ENCODE results near the gene HYAL3.

HYAL3 gene

GRCh38 chr3:50268276-50268675 lies 30.9 kb downstream of the HYAL3 start:
- no peak overlapping the region for H3K9ac ChIP-seq (ENCODE audit: insufficient read length)
- no peaks in the 10 kb centered on the region for H3K36me3 ChIP-seq (ENCODE audit: insufficient read depth, low read length)
- TF ChIP-seq POLR2AphosphoS5 (IDR thresholded peaks at IDR 0.05; ENCODE audit: borderline replicate concordance, low read depth, low read length) (no peak), FOXP2 (optimal IDR thresholded peaks at IDR 0.05; ENCODE audit: control extremely low read depth, extremely low read length, insufficient read depth) (no peak), EZH2 (IDR thresholded peaks at IDR 0.05) (no peak)
- H3K27ac ChIP-seq: no peak overlapping the region
- H3K4me3 ChIP-seq: no peak overlapping the region
- H3K9me3 ChIP-seq (ENCODE audit: low read depth, low read length): no peaks in the 10 kb centered on the region
- DNase-seq (ENCODE audit: low read depth, low spot score): no peak

GRCh38 chr3:50267280-50267913 lies 31.8 kb downstream of the HYAL3 start:
- H3K4me3 ChIP-seq: no peak overlapping the region
- no peak for TF ChIP-seq POLR2AphosphoS5 (IDR thresholded peaks at IDR 0.05; ENCODE audit: borderline replicate concordance, low read depth, low read length)
- TF ChIP-seq EZH2 (IDR thresholded peaks at IDR 0.05): no peak
- TF ChIP-seq FOXP2 (optimal IDR thresholded peaks at IDR 0.05; ENCODE audit: control extremely low read depth, extremely low read length, insufficient read depth): no peak
- DNase-seq (ENCODE audit: low read depth, low spot score): no peak
- no peaks in the 10 kb centered on the region for H3K36me3 ChIP-seq (ENCODE audit: insufficient read depth, low read length)
- no peak overlapping the region for H3K27ac ChIP-seq
- H3K9me3 ChIP-seq (ENCODE audit: low read depth, low read length): no peaks in the 10 kb centered on the region
- H3K9ac ChIP-seq (ENCODE audit: insufficient read length): no peak overlapping the region

GRCh38 chr3:50266836-50267235 lies 32.4 kb downstream of the HYAL3 start:
- DNase-seq (ENCODE audit: low read depth, low spot score): no peak
- Histone ChIP-seq H3K4me3 (no peak overlapping the region), H3K27ac (no peak overlapping the region), H3K9ac (ENCODE audit: insufficient read length) (no peak overlapping the region), H3K9me3 (ENCODE audit: low read depth, low read length) (no peaks in the 10 kb centered on the region), H3K36me3 (ENCODE audit: insufficient read depth, low read length) (no peaks in the 10 kb centered on the region)
- TF ChIP-seq EZH2 (IDR thresholded peaks at IDR 0.05) (no peak), FOXP2 (optimal IDR thresholded peaks at IDR 0.05; ENCODE audit: control extremely low read depth, extremely low read length, insufficient read depth) (no peak), POLR2AphosphoS5 (IDR thresholded peaks at IDR 0.05; ENCODE audit: borderline replicate concordance, low read depth, low read length) (no peak)

- Histone ChIP-seq H3K27ac (no peak overlapping the region), H3K4me3 (no peak overlapping the region), H3K36me3 (ENCODE audit: insufficient read depth, low read length) (no peaks in the 10 kb centered on the region), H3K9me3 (ENCODE audit: low read depth, low read length) (no peaks in the 10 kb centered on the region), H3K9ac (ENCODE audit: insufficient read length) (no peak overlapping the region)
- DNase-seq (ENCODE audit: low read depth, low spot score): no peak
- TF ChIP-seq POLR2AphosphoS5 (IDR thresholded peaks at IDR 0.05; ENCODE audit: borderline replicate concordance, low read depth, low read length) (no peak), FOXP2 (optimal IDR thresholded peaks at IDR 0.05; ENCODE audit: control extremely low read depth, extremely low read length, insufficient read depth) (no peak), EZH2 (IDR thresholded peaks at IDR 0.05) (no peak)
Observed at GRCh38 chr3:50266017-50266416, 33.2 kb downstream of the HYAL3 start.

GRCh38 chr3:50265571-50265970 lies 33.6 kb downstream of the HYAL3 start:
- Histone ChIP-seq H3K9ac (ENCODE audit: insufficient read length) (no peak overlapping the region), H3K36me3 (ENCODE audit: insufficient read depth, low read length) (no peaks in the 10 kb centered on the region), H3K4me3 (no peak overlapping the region), H3K27ac (no peak overlapping the region), H3K9me3 (ENCODE audit: low read depth, low read length) (no peaks in the 10 kb centered on the region)
- no peak for DNase-seq (ENCODE audit: low read depth, low spot score)
- no peak for TF ChIP-seq EZH2 (IDR thresholded peaks at IDR 0.05)
- TF ChIP-seq FOXP2 (optimal IDR thresholded peaks at IDR 0.05; ENCODE audit: control extremely low read depth, extremely low read length, insufficient read depth): no peak
- no peak for TF ChIP-seq POLR2AphosphoS5 (IDR thresholded peaks at IDR 0.05; ENCODE audit: borderline replicate concordance, low read depth, low read length)

GRCh38 chr3:50264964-50265485 lies 34.2 kb downstream of the HYAL3 start:
- H3K36me3 ChIP-seq (ENCODE audit: insufficient read depth, low read length): no peaks in the 10 kb centered on the region
- TF ChIP-seq POLR2AphosphoS5 (IDR thresholded peaks at IDR 0.05; ENCODE audit: borderline replicate concordance, low read depth, low read length) (no peak), FOXP2 (optimal IDR thresholded peaks at IDR 0.05; ENCODE audit: control extremely low read depth, extremely low read length, insufficient read depth) (no peak), EZH2 (IDR thresholded peaks at IDR 0.05) (no peak)
- H3K27ac ChIP-seq: peak overlapping the region; percentile 46; the same call in 1 of the 2 replicates
- H3K9ac ChIP-seq (ENCODE audit: insufficient read length): no peak overlapping the region
- DNase-seq (ENCODE audit: low read depth, low spot score): no peak
- H3K4me3 ChIP-seq: no peak overlapping the region
- H3K9me3 ChIP-seq (ENCODE audit: low read depth, low read length): no peaks in the 10 kb centered on the region

- no peaks in the 10 kb centered on the region for H3K9me3 ChIP-seq (ENCODE audit: low read depth, low read length)
- DNase-seq (ENCODE audit: low read depth, low spot score): no peak
- peak overlapping the region; percentile 60 for H3K27ac ChIP-seq
- TF ChIP-seq EZH2 (IDR thresholded peaks at IDR 0.05): no peak
- no peak for TF ChIP-seq POLR2AphosphoS5 (IDR thresholded peaks at IDR 0.05; ENCODE audit: borderline replicate concordance, low read depth, low read length)
- no peak for TF ChIP-seq FOXP2 (optimal IDR thresholded peaks at IDR 0.05; ENCODE audit: control extremely low read depth, extremely low read length, insufficient read depth)
- H3K36me3 ChIP-seq (ENCODE audit: insufficient read depth, low read length): no peaks in the 10 kb centered on the region
- H3K9ac ChIP-seq (ENCODE audit: insufficient read length): no peak overlapping the region
- H3K4me3 ChIP-seq: no peak overlapping the region
Observed at GRCh38 chr3:50264383-50264963, 34.7 kb downstream of the HYAL3 start.

- H3K9ac ChIP-seq (ENCODE audit: insufficient read length): no peak overlapping the region
- TF ChIP-seq POLR2AphosphoS5 (IDR thresholded peaks at IDR 0.05; ENCODE audit: borderline replicate concordance, low read depth, low read length) (no peak), FOXP2 (optimal IDR thresholded peaks at IDR 0.05; ENCODE audit: control extremely low read depth, extremely low read length, insufficient read depth) (no peak), EZH2 (IDR thresholded peaks at IDR 0.05) (no peak)
- no peak for DNase-seq (ENCODE audit: low read depth, low spot score)
- H3K27ac ChIP-seq: peak overlapping the region; percentile 60
- H3K4me3 ChIP-seq: no peak overlapping the region
- H3K9me3 ChIP-seq (ENCODE audit: low read depth, low read length): no peaks in the 10 kb centered on the region
- H3K36me3 ChIP-seq (ENCODE audit: insufficient read depth, low read length): no peaks in the 10 kb centered on the region
Observed at GRCh38 chr3:50263478-50264382, 35.5 kb downstream of the HYAL3 start.
